ENCODE measurements around the gene BTBD8.

Gene BTBD8

DNA sequence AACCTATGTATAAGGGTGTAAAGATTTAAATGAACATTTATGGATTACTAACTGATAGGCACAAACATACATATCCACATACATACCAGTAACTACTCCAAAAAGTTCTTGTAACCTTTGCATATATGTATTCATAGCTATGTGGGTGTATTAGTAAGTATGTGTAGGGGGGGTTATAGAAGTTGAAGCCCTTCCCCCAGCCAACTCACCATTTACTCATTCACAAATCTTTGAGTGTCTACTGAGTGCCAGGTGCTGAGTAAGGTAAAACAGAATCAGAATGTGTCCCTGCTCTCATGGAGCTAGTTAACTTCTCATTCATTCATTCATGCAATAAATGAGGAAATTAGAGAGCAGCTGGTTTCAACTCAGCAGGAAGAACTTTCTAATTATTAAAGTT lies 138.9 kb downstream of the BTBD8 start:
- H3K9ac ChIP-seq (ENCODE audit: low read length), result no peak overlapping the region
- no peaks in the 10 kb centered on the region for H3K36me3 ChIP-seq (ENCODE audit: insufficient read depth, low read length)
- no peaks in the 10 kb centered on the region for H3F3A ChIP-seq (ENCODE audit: insufficient read depth, low read length)
- no peaks in the 10 kb centered on the region for H3K9me2 ChIP-seq (ENCODE audit: low read depth, low read length)
- no peaks in the 10 kb centered on the region for H3K9me3 ChIP-seq (ENCODE audit: low read length)
- no peak overlapping the region for H2AFZ ChIP-seq (ENCODE audit: low read length)
- H3K27me3 ChIP-seq (ENCODE audit: insufficient read depth, low read length), result no peaks in the 10 kb centered on the region
- TF ChIP-seq, protein P1, sequence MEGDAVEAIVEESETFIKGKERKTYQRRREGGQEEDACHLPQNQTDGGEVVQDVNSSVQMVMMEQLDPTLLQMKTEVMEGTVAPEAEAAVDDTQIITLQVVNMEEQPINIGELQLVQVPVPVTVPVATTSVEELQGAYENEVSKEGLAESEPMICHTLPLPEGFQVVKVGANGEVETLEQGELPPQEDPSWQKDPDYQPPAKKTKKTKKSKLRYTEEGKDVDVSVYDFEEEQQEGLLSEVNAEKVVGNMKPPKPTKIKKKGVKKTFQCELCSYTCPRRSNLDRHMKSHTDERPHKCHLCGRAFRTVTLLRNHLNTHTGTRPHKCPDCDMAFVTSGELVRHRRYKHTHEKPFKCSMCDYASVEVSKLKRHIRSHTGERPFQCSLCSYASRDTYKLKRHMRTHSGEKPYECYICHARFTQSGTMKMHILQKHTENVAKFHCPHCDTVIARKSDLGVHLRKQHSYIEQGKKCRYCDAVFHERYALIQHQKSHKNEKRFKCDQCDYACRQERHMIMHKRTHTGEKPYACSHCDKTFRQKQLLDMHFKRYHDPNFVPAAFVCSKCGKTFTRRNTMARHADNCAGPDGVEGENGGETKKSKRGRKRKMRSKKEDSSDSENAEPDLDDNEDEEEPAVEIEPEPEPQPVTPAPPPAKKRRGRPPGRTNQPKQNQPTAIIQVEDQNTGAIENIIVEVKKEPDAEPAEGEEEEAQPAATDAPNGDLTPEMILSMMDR (IDR thresholded peaks at IDR 0.05; ENCODE audit: low read length), result no peak
- no peak for TF ChIP-seq EZH2 (IDR thresholded peaks at IDR 0.05; ENCODE audit: borderline replicate concordance, low read length)
- H3K4me1 ChIP-seq (ENCODE audit: insufficient read depth, low read length, severe bottlenecking), result no peaks in the 10 kb centered on the region
- H3K27ac ChIP-seq (ENCODE audit: low read depth, low read length, poor library complexity, severe bottlenecking), result no peak overlapping the region
- no peaks in the 10 kb centered on the region for H3K79me2 ChIP-seq (ENCODE audit: insufficient read depth, low read length)
- H3K4me3 ChIP-seq (ENCODE audit: low read depth, low read length, poor library complexity, severe bottlenecking), result no peak overlapping the region
- no peaks in the 10 kb centered on the region for H4K20me1 ChIP-seq (ENCODE audit: insufficient read depth, low read length)
- no peak overlapping the region for H3K4me2 ChIP-seq (ENCODE audit: low read length)

DNA sequence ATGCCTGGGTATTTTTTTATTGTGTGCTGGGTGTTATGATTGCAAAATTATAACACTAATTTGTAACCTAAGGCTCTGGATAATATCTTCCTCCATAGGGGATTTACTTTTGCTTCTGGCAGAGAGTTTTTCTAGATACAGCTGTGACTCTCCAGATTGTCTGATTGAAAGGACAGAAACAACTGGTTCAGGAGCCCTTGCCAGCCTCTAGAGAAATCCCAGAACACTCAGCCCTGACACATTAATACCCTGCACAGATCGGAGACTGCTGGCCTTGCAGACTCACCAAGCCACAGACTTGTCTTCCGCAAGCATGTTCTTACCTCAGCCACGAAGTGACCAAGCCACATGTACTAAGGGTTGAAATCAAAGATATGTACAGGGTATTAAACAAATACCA lies 148.3 kb downstream of the BTBD8 start:
- Histone ChIP-seq H3K27ac (ENCODE audit: low read depth, low read length, poor library complexity, severe bottlenecking) (no peak overlapping the region), H3K27me3 (ENCODE audit: insufficient read depth, low read length) (no peaks in the 10 kb centered on the region), H3K9ac (ENCODE audit: low read length) (no peak overlapping the region), H3F3A (ENCODE audit: insufficient read depth, low read length) (no peaks in the 10 kb centered on the region), H3K36me3 (ENCODE audit: insufficient read depth, low read length) (no peaks in the 10 kb centered on the region), H4K20me1 (ENCODE audit: insufficient read depth, low read length) (no peaks in the 10 kb centered on the region), H3K4me2 (ENCODE audit: low read length) (no peak overlapping the region), H3K4me1 (ENCODE audit: insufficient read depth, low read length, severe bottlenecking) (no peaks in the 10 kb centered on the region), H3K9me3 (ENCODE audit: low read length) (no peaks in the 10 kb centered on the region), H2AFZ (ENCODE audit: low read length) (no peak overlapping the region), H3K79me2 (ENCODE audit: insufficient read depth, low read length) (no peaks in the 10 kb centered on the region), H3K9me2 (ENCODE audit: low read depth, low read length) (no peaks in the 10 kb centered on the region), H3K4me3 (ENCODE audit: low read depth, low read length, poor library complexity, severe bottlenecking) (no peak overlapping the region)
- no peak for TF ChIP-seq EZH2 (IDR thresholded peaks at IDR 0.05; ENCODE audit: borderline replicate concordance, low read length)
- TF ChIP-seq, protein P1 (IDR thresholded peaks at IDR 0.05; ENCODE audit: low read length), result no peak

DNA sequence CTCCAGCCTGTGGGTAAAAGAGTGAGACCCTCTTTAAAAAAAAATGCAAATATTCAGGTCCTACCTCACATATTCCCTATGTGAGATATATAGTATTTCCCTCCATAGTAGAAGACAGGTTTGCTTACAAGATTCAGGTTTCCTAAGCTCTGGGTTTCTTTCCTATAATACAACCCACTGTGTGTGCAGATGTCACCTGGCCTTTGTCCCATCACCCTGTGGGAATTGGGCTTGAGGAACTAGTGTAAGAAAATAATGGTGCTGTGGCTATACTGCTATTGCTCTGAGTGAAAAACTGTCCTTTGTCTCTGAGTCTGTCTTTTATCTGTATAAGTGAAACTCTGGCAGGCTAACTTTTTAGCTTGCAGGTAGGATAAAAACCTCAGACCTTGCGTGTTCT lies 150.6 kb downstream of the BTBD8 start:
- no peaks in the 10 kb centered on the region for H3K9me2 ChIP-seq (ENCODE audit: low read depth, low read length)
- no peaks in the 10 kb centered on the region for H3K27me3 ChIP-seq (ENCODE audit: insufficient read depth, low read length)
- TF ChIP-seq, protein P1 (IDR thresholded peaks at IDR 0.05; ENCODE audit: low read length), result no peak
- TF ChIP-seq EZH2 (IDR thresholded peaks at IDR 0.05; ENCODE audit: borderline replicate concordance, low read length), result no peak
- no peaks in the 10 kb centered on the region for H3K9me3 ChIP-seq (ENCODE audit: low read length)
- no peaks in the 10 kb centered on the region for H3F3A ChIP-seq (ENCODE audit: insufficient read depth, low read length)
- no peaks in the 10 kb centered on the region for H3K4me1 ChIP-seq (ENCODE audit: insufficient read depth, low read length, severe bottlenecking)
- no peak overlapping the region for H3K27ac ChIP-seq (ENCODE audit: low read depth, low read length, poor library complexity, severe bottlenecking)
- no peak overlapping the region for H2AFZ ChIP-seq (ENCODE audit: low read length)
- no peak overlapping the region for H3K4me2 ChIP-seq (ENCODE audit: low read length)
- H3K79me2 ChIP-seq (ENCODE audit: insufficient read depth, low read length), result no peaks in the 10 kb centered on the region
- H3K36me3 ChIP-seq (ENCODE audit: insufficient read depth, low read length), result no peaks in the 10 kb centered on the region
- no peaks in the 10 kb centered on the region for H4K20me1 ChIP-seq (ENCODE audit: insufficient read depth, low read length)
- no peak overlapping the region for H3K4me3 ChIP-seq (ENCODE audit: low read depth, low read length, poor library complexity, severe bottlenecking)
- no peak overlapping the region for H3K9ac ChIP-seq (ENCODE audit: low read length)
